Ishikawa (cell line): ENCODE results near the gene KCTD16.

ENCODE experiments used
- CREB1 ChIP-seq: IDR thresholded peaks from 2 replicates; pipeline ENCODE4 v1.6.1; 2012; ENCODE audit warnings: low read depth
- EGR1 ChIP-seq: IDR thresholded peaks from 2 replicates; pipeline ENCODE4 v1.6.1; 2012
- FOXM1 ChIP-seq: IDR thresholded peaks from 2 replicates; pipeline ENCODE4 v1.6.1; 2012; ENCODE audit warnings: low read depth, borderline replicate concordance
- RAD21 ChIP-seq: IDR thresholded peaks from 2 replicates; pipeline ENCODE4 v1.6.1; 2012; ENCODE audit warnings: low read depth
- TAF1 ChIP-seq: IDR thresholded peaks from 2 replicates; pipeline ENCODE4 v1.6.1; 2012; ENCODE audit warnings: low read depth, mild to moderate bottlenecking
- YY1 ChIP-seq: IDR thresholded peaks from 2 replicates; pipeline ENCODE4 v1.6.1; 2012; ENCODE audit warnings: low read depth
- TF ChIP-seq, protein P1 (sequence below): IDR thresholded peaks from 2 replicates; pipeline ENCODE4 v1.6.1; 2012
- TF ChIP-seq, protein P2 (sequence below): IDR thresholded peaks from 2 replicates; pipeline ENCODE4 v1.6.1; 2012; ENCODE audit warnings: low read depth, mild to moderate bottlenecking
- TF ChIP-seq, protein P3 (sequence below): IDR thresholded peaks from 2 replicates; pipeline ENCODE4 v1.6.1; 2012

DNA sequence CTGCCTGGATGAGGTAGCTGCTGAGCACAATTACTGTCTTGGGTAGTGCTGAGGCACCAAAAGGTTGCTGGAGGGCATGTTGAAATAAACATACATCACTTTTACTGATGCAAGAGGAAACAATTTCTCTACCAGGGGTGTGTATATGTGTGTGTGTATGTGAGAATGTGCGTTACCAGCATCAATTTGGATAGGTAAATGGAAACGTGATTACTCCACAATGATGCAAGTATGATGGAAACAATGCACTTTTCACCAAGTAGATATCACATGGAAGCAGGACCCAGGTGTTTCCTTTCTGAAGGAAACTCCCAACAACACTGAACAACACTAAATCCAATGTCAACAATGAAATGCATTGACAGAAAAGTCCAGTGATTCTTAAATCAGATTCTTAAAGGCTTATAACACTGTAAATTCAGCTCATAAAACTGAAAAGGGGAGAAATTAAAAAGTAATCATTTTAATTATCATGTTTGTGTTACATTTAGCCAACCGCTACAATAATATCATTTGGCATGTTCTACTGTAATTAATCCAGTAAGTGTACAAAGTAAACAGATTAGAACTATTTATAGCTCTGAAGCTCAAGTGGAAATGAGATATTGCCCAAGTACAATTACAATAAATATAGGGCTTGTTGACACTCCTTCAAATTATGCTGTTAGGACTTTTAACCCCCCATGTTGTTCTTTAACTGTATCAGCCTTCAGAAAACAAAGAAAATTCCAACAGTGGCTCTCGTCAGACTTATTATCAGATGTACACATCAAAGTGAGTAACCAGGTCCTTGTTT lies 25.5 kb upstream of the KCTD16 start:
- no peak for TF ChIP-seq TAF1
- TF ChIP-seq, protein P1, sequence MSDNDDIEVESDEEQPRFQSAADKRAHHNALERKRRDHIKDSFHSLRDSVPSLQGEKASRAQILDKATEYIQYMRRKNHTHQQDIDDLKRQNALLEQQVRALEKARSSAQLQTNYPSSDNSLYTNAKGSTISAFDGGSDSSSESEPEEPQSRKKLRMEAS, result no peak
- TF ChIP-seq, protein P2, sequence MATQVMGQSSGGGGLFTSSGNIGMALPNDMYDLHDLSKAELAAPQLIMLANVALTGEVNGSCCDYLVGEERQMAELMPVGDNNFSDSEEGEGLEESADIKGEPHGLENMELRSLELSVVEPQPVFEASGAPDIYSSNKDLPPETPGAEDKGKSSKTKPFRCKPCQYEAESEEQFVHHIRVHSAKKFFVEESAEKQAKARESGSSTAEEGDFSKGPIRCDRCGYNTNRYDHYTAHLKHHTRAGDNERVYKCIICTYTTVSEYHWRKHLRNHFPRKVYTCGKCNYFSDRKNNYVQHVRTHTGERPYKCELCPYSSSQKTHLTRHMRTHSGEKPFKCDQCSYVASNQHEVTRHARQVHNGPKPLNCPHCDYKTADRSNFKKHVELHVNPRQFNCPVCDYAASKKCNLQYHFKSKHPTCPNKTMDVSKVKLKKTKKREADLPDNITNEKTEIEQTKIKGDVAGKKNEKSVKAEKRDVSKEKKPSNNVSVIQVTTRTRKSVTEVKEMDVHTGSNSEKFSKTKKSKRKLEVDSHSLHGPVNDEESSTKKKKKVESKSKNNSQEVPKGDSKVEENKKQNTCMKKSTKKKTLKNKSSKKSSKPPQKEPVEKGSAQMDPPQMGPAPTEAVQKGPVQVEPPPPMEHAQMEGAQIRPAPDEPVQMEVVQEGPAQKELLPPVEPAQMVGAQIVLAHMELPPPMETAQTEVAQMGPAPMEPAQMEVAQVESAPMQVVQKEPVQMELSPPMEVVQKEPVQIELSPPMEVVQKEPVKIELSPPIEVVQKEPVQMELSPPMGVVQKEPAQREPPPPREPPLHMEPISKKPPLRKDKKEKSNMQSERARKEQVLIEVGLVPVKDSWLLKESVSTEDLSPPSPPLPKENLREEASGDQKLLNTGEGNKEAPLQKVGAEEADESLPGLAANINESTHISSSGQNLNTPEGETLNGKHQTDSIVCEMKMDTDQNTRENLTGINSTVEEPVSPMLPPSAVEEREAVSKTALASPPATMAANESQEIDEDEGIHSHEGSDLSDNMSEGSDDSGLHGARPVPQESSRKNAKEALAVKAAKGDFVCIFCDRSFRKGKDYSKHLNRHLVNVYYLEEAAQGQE, result no peak
- TF ChIP-seq, protein P3, sequence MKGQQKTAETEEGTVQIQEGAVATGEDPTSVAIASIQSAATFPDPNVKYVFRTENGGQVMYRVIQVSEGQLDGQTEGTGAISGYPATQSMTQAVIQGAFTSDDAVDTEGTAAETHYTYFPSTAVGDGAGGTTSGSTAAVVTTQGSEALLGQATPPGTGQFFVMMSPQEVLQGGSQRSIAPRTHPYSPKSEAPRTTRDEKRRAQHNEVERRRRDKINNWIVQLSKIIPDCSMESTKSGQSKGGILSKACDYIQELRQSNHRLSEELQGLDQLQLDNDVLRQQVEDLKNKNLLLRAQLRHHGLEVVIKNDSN, result no peak
- TF ChIP-seq RAD21, result no peak
- no peak for TF ChIP-seq YY1
- no peak for TF ChIP-seq CREB1
- no peak for TF ChIP-seq EGR1
- no peak for TF ChIP-seq FOXM1
